ENCODE measurements around the gene PRR16.

DNA sequence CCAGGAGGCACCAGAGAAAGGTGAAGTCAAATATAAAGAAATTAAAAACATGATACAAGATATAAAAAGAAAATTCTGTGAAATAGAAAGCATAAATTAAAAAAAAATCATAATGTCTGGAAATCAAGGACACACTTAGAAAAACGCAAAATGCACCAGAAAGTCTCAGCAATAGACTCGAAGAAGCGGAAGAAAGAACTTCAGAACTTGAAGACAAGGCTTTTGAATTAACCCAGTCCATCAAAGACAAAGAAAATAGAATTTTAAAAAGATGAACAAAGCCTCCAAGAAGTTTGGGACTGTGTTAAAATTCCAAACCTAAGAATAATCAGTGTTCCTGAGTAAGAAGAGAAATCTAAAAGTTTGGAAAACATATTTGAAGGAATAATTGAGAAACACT lies 168.3 kb downstream of the PRR16 start:
- TF ChIP-seq, protein P1, sequence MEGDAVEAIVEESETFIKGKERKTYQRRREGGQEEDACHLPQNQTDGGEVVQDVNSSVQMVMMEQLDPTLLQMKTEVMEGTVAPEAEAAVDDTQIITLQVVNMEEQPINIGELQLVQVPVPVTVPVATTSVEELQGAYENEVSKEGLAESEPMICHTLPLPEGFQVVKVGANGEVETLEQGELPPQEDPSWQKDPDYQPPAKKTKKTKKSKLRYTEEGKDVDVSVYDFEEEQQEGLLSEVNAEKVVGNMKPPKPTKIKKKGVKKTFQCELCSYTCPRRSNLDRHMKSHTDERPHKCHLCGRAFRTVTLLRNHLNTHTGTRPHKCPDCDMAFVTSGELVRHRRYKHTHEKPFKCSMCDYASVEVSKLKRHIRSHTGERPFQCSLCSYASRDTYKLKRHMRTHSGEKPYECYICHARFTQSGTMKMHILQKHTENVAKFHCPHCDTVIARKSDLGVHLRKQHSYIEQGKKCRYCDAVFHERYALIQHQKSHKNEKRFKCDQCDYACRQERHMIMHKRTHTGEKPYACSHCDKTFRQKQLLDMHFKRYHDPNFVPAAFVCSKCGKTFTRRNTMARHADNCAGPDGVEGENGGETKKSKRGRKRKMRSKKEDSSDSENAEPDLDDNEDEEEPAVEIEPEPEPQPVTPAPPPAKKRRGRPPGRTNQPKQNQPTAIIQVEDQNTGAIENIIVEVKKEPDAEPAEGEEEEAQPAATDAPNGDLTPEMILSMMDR (conservative IDR thresholded peaks at IDR 0.05; ENCODE audit: low read depth in 2 of 2), result no peak
- TF ChIP-seq POLR2AphosphoS5 (IDR thresholded peaks at IDR 0.05; ENCODE audit: low read depth) (no peak), CREB1 (CRISPR knock-in tag; IDR thresholded peaks at IDR 0.05; ENCODE audit: low read depth) (no peak), EZH2 (IDR thresholded peaks at IDR 0.05; ENCODE audit: low read depth, unreplicated experiment) (no peak), EZH2phosphoT487 (IDR thresholded peaks at IDR 0.05; ENCODE audit: unreplicated experiment) (no peak), NANOG (IDR thresholded peaks at IDR 0.05; ENCODE audit: borderline replicate concordance) (no peak), ZNF114 (CRISPR knock-in tag; IDR thresholded peaks at IDR 0.05) (no peak), STAT1 (IDR thresholded peaks at IDR 0.05; ENCODE audit: unreplicated experiment) (no peak)
- TF ChIP-seq, protein P2, sequence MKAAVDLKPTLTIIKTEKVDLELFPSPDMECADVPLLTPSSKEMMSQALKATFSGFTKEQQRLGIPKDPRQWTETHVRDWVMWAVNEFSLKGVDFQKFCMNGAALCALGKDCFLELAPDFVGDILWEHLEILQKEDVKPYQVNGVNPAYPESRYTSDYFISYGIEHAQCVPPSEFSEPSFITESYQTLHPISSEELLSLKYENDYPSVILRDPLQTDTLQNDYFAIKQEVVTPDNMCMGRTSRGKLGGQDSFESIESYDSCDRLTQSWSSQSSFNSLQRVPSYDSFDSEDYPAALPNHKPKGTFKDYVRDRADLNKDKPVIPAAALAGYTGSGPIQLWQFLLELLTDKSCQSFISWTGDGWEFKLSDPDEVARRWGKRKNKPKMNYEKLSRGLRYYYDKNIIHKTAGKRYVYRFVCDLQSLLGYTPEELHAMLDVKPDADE (IDR thresholded peaks at IDR 0.05), result no peak
- TF ChIP-seq, protein P3, sequence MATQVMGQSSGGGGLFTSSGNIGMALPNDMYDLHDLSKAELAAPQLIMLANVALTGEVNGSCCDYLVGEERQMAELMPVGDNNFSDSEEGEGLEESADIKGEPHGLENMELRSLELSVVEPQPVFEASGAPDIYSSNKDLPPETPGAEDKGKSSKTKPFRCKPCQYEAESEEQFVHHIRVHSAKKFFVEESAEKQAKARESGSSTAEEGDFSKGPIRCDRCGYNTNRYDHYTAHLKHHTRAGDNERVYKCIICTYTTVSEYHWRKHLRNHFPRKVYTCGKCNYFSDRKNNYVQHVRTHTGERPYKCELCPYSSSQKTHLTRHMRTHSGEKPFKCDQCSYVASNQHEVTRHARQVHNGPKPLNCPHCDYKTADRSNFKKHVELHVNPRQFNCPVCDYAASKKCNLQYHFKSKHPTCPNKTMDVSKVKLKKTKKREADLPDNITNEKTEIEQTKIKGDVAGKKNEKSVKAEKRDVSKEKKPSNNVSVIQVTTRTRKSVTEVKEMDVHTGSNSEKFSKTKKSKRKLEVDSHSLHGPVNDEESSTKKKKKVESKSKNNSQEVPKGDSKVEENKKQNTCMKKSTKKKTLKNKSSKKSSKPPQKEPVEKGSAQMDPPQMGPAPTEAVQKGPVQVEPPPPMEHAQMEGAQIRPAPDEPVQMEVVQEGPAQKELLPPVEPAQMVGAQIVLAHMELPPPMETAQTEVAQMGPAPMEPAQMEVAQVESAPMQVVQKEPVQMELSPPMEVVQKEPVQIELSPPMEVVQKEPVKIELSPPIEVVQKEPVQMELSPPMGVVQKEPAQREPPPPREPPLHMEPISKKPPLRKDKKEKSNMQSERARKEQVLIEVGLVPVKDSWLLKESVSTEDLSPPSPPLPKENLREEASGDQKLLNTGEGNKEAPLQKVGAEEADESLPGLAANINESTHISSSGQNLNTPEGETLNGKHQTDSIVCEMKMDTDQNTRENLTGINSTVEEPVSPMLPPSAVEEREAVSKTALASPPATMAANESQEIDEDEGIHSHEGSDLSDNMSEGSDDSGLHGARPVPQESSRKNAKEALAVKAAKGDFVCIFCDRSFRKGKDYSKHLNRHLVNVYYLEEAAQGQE (IDR thresholded peaks at IDR 0.05; ENCODE audit: unreplicated experiment), result no peak
- TF ChIP-seq, protein P4, sequence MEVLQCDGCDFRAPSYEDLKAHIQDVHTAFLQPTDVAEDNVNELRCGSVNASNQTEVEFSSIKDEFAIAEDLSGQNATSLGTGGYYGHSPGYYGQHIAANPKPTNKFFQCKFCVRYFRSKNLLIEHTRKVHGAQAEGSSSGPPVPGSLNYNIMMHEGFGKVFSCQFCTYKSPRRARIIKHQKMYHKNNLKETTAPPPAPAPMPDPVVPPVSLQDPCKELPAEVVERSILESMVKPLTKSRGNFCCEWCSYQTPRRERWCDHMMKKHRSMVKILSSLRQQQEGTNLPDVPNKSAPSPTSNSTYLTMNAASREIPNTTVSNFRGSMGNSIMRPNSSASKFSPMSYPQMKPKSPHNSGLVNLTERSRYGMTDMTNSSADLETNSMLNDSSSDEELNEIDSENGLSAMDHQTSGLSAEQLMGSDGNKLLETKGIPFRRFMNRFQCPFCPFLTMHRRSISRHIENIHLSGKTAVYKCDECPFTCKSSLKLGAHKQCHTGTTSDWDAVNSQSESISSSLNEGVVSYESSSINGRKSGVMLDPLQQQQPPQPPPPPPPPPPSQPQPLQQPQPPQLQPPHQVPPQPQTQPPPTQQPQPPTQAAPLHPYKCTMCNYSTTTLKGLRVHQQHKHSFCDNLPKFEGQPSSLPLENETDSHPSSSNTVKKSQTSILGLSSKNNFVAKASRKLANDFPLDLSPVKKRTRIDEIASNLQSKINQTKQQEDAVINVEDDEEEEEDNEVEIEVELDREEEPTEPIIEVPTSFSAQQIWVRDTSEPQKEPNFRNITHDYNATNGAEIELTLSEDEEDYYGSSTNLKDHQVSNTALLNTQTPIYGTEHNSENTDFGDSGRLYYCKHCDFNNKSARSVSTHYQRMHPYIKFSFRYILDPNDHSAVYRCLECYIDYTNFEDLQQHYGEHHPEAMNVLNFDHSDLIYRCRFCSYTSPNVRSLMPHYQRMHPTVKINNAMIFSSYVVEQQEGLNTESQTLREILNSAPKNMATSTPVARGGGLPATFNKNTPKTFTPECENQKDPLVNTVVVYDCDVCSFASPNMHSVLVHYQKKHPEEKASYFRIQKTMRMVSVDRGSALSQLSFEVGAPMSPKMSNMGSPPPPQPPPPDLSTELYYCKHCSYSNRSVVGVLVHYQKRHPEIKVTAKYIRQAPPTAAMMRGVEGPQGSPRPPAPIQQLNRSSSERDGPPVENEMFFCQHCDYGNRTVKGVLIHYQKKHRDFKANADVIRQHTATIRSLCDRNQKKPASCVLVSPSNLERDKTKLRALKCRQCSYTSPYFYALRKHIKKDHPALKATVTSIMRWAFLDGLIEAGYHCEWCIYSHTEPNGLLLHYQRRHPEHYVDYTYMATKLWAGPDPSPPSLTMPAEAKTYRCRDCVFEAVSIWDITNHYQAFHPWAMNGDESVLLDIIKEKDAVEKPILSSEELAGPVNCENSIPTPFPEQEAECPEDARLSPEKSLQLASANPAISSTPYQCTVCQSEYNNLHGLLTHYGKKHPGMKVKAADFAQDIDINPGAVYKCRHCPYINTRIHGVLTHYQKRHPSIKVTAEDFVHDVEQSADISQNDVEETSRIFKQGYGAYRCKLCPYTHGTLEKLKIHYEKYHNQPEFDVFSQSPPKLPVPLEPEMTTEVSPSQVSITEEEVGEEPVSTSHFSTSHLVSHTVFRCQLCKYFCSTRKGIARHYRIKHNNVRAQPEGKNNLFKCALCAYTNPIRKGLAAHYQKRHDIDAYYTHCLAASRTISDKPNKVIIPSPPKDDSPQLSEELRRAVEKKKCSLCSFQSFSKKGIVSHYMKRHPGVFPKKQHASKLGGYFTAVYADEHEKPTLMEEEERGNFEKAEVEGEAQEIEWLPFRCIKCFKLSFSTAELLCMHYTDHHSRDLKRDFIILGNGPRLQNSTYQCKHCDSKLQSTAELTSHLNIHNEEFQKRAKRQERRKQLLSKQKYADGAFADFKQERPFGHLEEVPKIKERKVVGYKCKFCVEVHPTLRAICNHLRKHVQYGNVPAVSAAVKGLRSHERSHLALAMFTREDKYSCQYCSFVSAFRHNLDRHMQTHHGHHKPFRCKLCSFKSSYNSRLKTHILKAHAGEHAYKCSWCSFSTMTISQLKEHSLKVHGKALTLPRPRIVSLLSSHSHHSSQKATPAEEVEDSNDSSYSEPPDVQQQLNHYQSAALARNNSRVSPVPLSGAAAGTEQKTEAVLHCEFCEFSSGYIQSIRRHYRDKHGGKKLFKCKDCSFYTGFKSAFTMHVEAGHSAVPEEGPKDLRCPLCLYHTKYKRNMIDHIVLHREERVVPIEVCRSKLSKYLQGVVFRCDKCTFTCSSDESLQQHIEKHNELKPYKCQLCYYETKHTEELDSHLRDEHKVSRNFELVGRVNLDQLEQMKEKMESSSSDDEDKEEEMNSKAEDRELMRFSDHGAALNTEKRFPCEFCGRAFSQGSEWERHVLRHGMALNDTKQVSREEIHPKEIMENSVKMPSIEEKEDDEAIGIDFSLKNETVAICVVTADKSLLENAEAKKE (CRISPR knock-in tag; IDR thresholded peaks at IDR 0.05), result no peak

All from GM23338 (cell line).